ENCODE data around the gene RAPGEF5.

Gene RAPGEF5

GRCh38 chr7:22194658-22195273 is 162.2 kb downstream of the RAPGEF5 start:
- Histone ChIP-seq H3K9me3 (ENCODE audit: severe bottlenecking) (no peaks in the 10 kb centered on the region), H3K4me3 (ENCODE audit: severe bottlenecking) (no peak overlapping the region), H3K27ac (ENCODE audit: poor library complexity, severe bottlenecking) (no peak overlapping the region), H3K27me3 (ENCODE audit: insufficient read depth, poor library complexity, severe bottlenecking) (no peaks in the 10 kb centered on the region), H3K4me1 (ENCODE audit: insufficient read depth, poor library complexity, severe bottlenecking) (no peaks in the 10 kb centered on the region), H3K36me3 (ENCODE audit: low read depth) (no peaks in the 10 kb centered on the region)
- ATAC-seq (ENCODE audit: low read depth) (no peak), DNase-seq (ENCODE audit: low spot score) (no peak)
- TF ChIP-seq, protein P1, sequence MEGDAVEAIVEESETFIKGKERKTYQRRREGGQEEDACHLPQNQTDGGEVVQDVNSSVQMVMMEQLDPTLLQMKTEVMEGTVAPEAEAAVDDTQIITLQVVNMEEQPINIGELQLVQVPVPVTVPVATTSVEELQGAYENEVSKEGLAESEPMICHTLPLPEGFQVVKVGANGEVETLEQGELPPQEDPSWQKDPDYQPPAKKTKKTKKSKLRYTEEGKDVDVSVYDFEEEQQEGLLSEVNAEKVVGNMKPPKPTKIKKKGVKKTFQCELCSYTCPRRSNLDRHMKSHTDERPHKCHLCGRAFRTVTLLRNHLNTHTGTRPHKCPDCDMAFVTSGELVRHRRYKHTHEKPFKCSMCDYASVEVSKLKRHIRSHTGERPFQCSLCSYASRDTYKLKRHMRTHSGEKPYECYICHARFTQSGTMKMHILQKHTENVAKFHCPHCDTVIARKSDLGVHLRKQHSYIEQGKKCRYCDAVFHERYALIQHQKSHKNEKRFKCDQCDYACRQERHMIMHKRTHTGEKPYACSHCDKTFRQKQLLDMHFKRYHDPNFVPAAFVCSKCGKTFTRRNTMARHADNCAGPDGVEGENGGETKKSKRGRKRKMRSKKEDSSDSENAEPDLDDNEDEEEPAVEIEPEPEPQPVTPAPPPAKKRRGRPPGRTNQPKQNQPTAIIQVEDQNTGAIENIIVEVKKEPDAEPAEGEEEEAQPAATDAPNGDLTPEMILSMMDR (IDR thresholded peaks at IDR 0.05; ENCODE audit: poor library complexity, severe bottlenecking): no peak

DNA sequence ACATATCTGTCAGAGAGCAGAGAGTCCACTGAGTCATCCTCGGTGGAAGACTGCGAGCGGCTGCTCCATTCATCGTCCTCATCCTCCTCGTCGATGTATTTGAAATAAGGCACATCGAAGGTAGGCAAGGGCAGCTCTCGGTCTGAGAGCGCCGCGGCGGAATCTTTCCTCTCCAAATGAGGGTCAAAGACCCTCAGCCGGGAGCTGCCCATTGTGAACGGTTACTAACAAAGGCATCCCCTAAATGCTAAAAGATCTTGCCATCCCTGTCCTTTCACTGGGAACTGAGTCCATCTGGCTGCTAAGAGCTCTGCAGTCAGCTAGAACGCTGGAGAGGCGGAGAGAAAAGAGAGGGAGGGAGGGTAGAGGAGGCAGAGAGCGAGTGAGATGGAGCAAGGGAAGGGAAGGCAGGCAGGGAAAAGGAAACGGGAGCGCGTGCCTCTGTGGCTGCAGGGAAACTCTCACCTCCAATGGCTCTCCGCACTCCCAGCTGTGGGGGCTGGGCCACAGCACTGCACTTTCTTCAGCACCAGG is 163.4 kb downstream of the RAPGEF5 start:
- Histone ChIP-seq H3K4me3 (ENCODE audit: severe bottlenecking) (no peak overlapping the region), H3K27me3 (ENCODE audit: insufficient read depth, poor library complexity, severe bottlenecking) (no peaks in the 10 kb centered on the region), H3K9me3 (ENCODE audit: severe bottlenecking) (no peaks in the 10 kb centered on the region), H3K27ac (ENCODE audit: poor library complexity, severe bottlenecking) (no peak overlapping the region), H3K4me1 (ENCODE audit: insufficient read depth, poor library complexity, severe bottlenecking) (no peaks in the 10 kb centered on the region), H3K36me3 (ENCODE audit: low read depth) (no peaks in the 10 kb centered on the region)
- TF ChIP-seq, protein P1 (IDR thresholded peaks at IDR 0.05; ENCODE audit: poor library complexity, severe bottlenecking): no peak
- ATAC-seq (ENCODE audit: low read depth): no peak
- no peak for DNase-seq (ENCODE audit: low spot score)

DNA sequence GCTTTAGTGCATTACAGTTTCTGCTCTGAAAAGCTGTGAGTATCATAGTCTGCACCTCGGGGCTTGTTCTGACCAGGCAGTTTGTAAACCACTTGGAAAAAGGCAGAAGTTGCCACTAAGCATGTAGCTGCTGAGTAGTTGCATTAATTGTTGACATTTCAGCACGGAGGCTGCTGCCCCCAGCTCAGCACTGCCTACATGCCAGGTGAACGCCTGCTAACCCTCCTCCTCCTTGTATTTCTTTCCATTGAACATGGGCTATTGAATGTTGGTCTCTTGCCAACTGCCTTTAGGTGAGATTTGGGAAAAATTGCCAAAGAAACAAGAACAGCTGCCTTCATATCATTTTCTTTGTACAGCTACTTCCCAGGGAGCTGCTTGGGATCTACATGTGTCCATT is 164.2 kb downstream of the RAPGEF5 start:
- Histone ChIP-seq H3K27ac (ENCODE audit: poor library complexity, severe bottlenecking) (no peak overlapping the region), H3K4me1 (ENCODE audit: insufficient read depth, poor library complexity, severe bottlenecking) (no peaks in the 10 kb centered on the region), H3K27me3 (ENCODE audit: insufficient read depth, poor library complexity, severe bottlenecking) (no peaks in the 10 kb centered on the region), H3K4me3 (ENCODE audit: severe bottlenecking) (no peak overlapping the region), H3K36me3 (ENCODE audit: low read depth) (no peaks in the 10 kb centered on the region), H3K9me3 (ENCODE audit: severe bottlenecking) (no peaks in the 10 kb centered on the region)
- no peak for ATAC-seq (ENCODE audit: low read depth)
- TF ChIP-seq, protein P1 (IDR thresholded peaks at IDR 0.05; ENCODE audit: poor library complexity, severe bottlenecking): no peak
- DNase-seq (ENCODE audit: low spot score): no peak

DNA sequence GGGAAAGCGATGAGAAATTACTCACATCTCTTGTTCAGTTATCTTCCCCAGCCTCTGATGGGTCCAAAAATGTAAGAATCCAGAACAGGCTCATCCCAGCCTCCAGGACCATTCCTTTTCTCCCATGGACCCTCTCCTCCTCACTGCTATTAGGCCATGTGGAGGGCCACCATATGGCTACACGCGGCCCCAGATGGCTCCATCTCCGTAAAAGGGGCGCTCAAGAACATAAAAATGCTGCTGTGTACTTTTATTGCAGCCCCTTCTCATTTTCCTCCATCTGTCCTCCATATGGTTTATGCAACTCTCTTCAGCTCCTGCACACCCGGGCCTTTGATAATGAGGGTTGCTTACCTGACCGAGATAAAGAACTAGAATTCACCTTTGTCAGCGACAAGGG is 166.2 kb downstream of the RAPGEF5 start:
- no peak for ATAC-seq (ENCODE audit: low read depth)
- Histone ChIP-seq H3K4me1 (ENCODE audit: insufficient read depth, poor library complexity, severe bottlenecking) (no peaks in the 10 kb centered on the region), H3K9me3 (ENCODE audit: severe bottlenecking) (no peaks in the 10 kb centered on the region), H3K4me3 (ENCODE audit: severe bottlenecking) (no peak overlapping the region), H3K36me3 (ENCODE audit: low read depth) (no peaks in the 10 kb centered on the region), H3K27me3 (ENCODE audit: insufficient read depth, poor library complexity, severe bottlenecking) (no peaks in the 10 kb centered on the region), H3K27ac (ENCODE audit: poor library complexity, severe bottlenecking) (no peak overlapping the region)
- TF ChIP-seq, protein P1 (IDR thresholded peaks at IDR 0.05; ENCODE audit: poor library complexity, severe bottlenecking): no peak
- DNase-seq (ENCODE audit: low spot score): no peak

- no peak for ATAC-seq (ENCODE audit: low read depth)
- Histone ChIP-seq H3K27me3 (ENCODE audit: insufficient read depth, poor library complexity, severe bottlenecking) (no peaks in the 10 kb centered on the region), H3K36me3 (ENCODE audit: low read depth) (no peaks in the 10 kb centered on the region), H3K4me1 (ENCODE audit: insufficient read depth, poor library complexity, severe bottlenecking) (no peaks in the 10 kb centered on the region), H3K27ac (ENCODE audit: poor library complexity, severe bottlenecking) (no peak overlapping the region), H3K9me3 (ENCODE audit: severe bottlenecking) (no peaks in the 10 kb centered on the region), H3K4me3 (ENCODE audit: severe bottlenecking) (no peak overlapping the region)
- TF ChIP-seq, protein P1 (IDR thresholded peaks at IDR 0.05; ENCODE audit: poor library complexity, severe bottlenecking): no peak
- no peak for DNase-seq (ENCODE audit: low spot score)
Measured at GRCh38 chr7:22189741-22190140, 167.2 kb downstream of the RAPGEF5 start.

Measured in RWPE2 (cell line).